22Rv1 (cell line): ENCODE measurements around the gene CNTN4.
A peak's percentile ranks its signal among the peaks of the same experiment; 100 is the strongest.

Source experiments
- ZFX ChIP-seq: fragments of 450-650 bp; IDR thresholded peaks from 2 replicates; pipeline ENCODE4 v1.6.1; 2017; ENCODE audit warnings: antibody characterized with exemption, borderline replicate concordance
- TF ChIP-seq, protein P1 (sequence below): fragments of 450-650 bp; IDR thresholded peaks from 2 replicates; pipeline ENCODE4 v1.5.1; 2017; ENCODE audit warnings: mild to moderate bottlenecking

DNA sequence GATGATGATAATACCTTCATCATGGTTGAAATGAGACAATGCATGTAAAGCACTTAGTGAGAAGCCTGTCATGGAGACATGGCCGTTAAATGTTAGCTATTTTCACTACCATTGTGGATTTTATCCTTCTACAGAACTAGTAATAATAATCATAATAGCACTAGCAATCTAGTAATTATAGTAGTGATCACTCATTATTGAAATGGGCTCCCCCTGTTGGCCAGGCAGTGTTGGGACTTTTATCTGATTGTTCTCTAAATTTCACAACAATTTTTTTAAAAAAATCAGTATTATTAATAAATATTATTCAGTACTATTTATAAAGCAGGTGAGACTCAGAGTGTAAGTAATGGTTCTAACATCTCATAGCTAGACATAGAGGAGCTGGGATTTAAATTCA lies 615.3 kb downstream of the CNTN4 start:
- TF ChIP-seq, protein P1, sequence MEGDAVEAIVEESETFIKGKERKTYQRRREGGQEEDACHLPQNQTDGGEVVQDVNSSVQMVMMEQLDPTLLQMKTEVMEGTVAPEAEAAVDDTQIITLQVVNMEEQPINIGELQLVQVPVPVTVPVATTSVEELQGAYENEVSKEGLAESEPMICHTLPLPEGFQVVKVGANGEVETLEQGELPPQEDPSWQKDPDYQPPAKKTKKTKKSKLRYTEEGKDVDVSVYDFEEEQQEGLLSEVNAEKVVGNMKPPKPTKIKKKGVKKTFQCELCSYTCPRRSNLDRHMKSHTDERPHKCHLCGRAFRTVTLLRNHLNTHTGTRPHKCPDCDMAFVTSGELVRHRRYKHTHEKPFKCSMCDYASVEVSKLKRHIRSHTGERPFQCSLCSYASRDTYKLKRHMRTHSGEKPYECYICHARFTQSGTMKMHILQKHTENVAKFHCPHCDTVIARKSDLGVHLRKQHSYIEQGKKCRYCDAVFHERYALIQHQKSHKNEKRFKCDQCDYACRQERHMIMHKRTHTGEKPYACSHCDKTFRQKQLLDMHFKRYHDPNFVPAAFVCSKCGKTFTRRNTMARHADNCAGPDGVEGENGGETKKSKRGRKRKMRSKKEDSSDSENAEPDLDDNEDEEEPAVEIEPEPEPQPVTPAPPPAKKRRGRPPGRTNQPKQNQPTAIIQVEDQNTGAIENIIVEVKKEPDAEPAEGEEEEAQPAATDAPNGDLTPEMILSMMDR, result peak; percentile 75
- no peak for TF ChIP-seq ZFX
